HepG2 (cell line): ENCODE measurements around the gene MYLK2. TPM values are rescaled to one million over a fixed set of nuclear protein-coding genes. Genes with fewer than 3 reads are reported as not detected.

Experiments
- ASH2L ChIP-seq: fragments of 300-600, 200-600 bp; sonication (generic); IDR thresholded peaks from 2 replicates; pipeline ENCODE4 v1.7.0; 2017; ENCODE audit warnings: low read depth, mild to moderate bottlenecking, moderate library complexity, mixed read lengths, low read length; ENCODE audit not compliant: insufficient read length
- EP300 ChIP-seq, 3 experiments: sonication (generic) in 1 of 3; formaldehyde crosslinking in 1 of 3; IDR thresholded peaks; 2 replicates each; pipeline versions ENCODE4 v1.5.1 to v1.6.1; 2011 to 2020; ENCODE audit warnings: low read depth in 2 of 3, low read length in 2 of 3, borderline replicate concordance in 1 of 3, improper control_type of control experiment in 1 of 3, mild to moderate bottlenecking in 1 of 3, missing genetic modification reagents in 1 of 3, moderate library complexity in 1 of 3
- FOSL1 ChIP-seq: sonication (generic); formaldehyde crosslinking; IDR thresholded peaks from 2 replicates; pipeline ENCODE4 v1.9.0; 2021; ENCODE audit warnings: missing genetic modification reagents, borderline replicate concordance
- HIVEP1 ChIP-seq: sonication (generic); formaldehyde crosslinking; IDR thresholded peaks from 2 replicates; pipeline ENCODE4 v1.4.0; 2020; ENCODE audit warnings: mild to moderate bottlenecking, missing genetic modification reagents
- HNRNPLL ChIP-seq: fragments of 200-400 bp; formaldehyde crosslinking; IDR thresholded peaks from 2 replicates; pipeline ENCODE4 v1.6.1; 2017; ENCODE audit warnings: mild to moderate bottlenecking, low read depth, low read length; ENCODE audit not compliant: poor library complexity, severe bottlenecking
- HOXA5 ChIP-seq: sonication (generic); formaldehyde crosslinking; IDR thresholded peaks from 2 replicates; pipeline ENCODE4 v1.4.0; 2020; ENCODE audit warnings: missing genetic modification reagents
- MATR3 ChIP-seq: sonication (generic); formaldehyde crosslinking; IDR thresholded peaks from 2 replicates; pipeline ENCODE4 v1.4.0; 2020; ENCODE audit warnings: missing genetic modification reagents
- MAZ ChIP-seq, 2 experiments: sonication (generic) in 1 of 2; formaldehyde crosslinking in 1 of 2; IDR thresholded peaks; 2 replicates each; pipeline versions ENCODE4 v1.5.0 to v1.6.1; 2012 to 2020; ENCODE audit warnings: low read depth in 2 of 2, mild to moderate bottlenecking in 2 of 2, borderline replicate concordance in 1 of 2, improper control_type of control experiment in 1 of 2, low read length in 1 of 2, missing genetic modification reagents in 1 of 2, moderate library complexity in 1 of 2
- MBD4 ChIP-seq: IDR thresholded peaks from 2 replicates; pipeline ENCODE4 v1.6.1; 2012; ENCODE audit warnings: low read length, inconsistent platforms, borderline replicate concordance
- MBNL3 ChIP-seq: fragments of 250-450 bp; sonication (Bioruptor Pico); conservative IDR thresholded peaks from 2 replicates; pipeline ENCODE4 v1.8.0; 2022; ENCODE audit warnings: mild to moderate bottlenecking, inconsistent platforms
- MEF2D ChIP-seq: sonication (generic); formaldehyde crosslinking; IDR thresholded peaks from 2 replicates; pipeline ENCODE4 v1.5.1; 2020; ENCODE audit warnings: mild to moderate bottlenecking, missing genetic modification reagents
- NFYC ChIP-seq: IDR thresholded peaks from 2 replicates; pipeline ENCODE4 v1.6.1; 2016; ENCODE audit warnings: missing genetic modification reagents, missing compliant biosample characterization
- NR2F2 ChIP-seq: IDR thresholded peaks from 2 replicates; pipeline ENCODE4 v1.6.1; 2012; ENCODE audit warnings: low read depth, inconsistent platforms, borderline replicate concordance
- SUZ12 ChIP-seq: fragments of 150-350 bp; IDR thresholded peaks from 2 replicates; pipeline ENCODE4 v1.6.1; 2014; ENCODE audit warnings: low read depth, low read length
- ZMYM2 ChIP-seq: sonication (generic); formaldehyde crosslinking; IDR thresholded peaks from 2 replicates; pipeline ENCODE4 v1.8.0; 2022; ENCODE audit warnings: mild to moderate bottlenecking, missing genetic modification reagents
- ZNF12 ChIP-seq: sonication (generic); formaldehyde crosslinking; IDR thresholded peaks from 2 replicates; pipeline ENCODE4 v1.5.0; 2020; ENCODE audit warnings: missing genetic modification reagents
- ZNF251 ChIP-seq: sonication (generic); formaldehyde crosslinking; IDR thresholded peaks from 2 replicates; pipeline ENCODE4 v1.9.0; 2021; ENCODE audit warnings: mild to moderate bottlenecking, missing genetic modification reagents
- ZNF382 ChIP-seq: sonication (generic); formaldehyde crosslinking; IDR thresholded peaks from 2 replicates; pipeline ENCODE4 v1.5.0; 2020; ENCODE audit warnings: missing genetic modification reagents, mild to moderate bottlenecking, borderline replicate concordance
- ZNF431 ChIP-seq: sonication (generic); formaldehyde crosslinking; IDR thresholded peaks from 2 replicates; pipeline ENCODE4 v1.9.0; 2022; ENCODE audit warnings: missing genetic modification reagents, low read depth, mild to moderate bottlenecking, borderline replicate concordance
- ZNF484 ChIP-seq: sonication (generic); formaldehyde crosslinking; IDR thresholded peaks from 2 replicates; pipeline ENCODE4 v1.5.1; 2020; ENCODE audit warnings: mild to moderate bottlenecking, low read depth, missing genetic modification reagents, borderline replicate concordance
- polyA plus RNA-seq, 8 experiments: library from polyadenylated mRNA; depleted of rRNA in 3 of 8; stranded (reverse) in 7 of 8; unstranded in 1 of 8; fragments of >200 nt; fragmentation: Illumina TruSeq in 4 of 8; extraction: Trizol in 4 of 8; gene quantifications; 2 replicates each; pipeline versions ENCODE4 v1.2.1 to v1.2.3, GENCODE V29; 2011 to 2016; ENCODE audit warnings: low read depth in 4 of 8, missing spikeins in 1 of 8, mixed read lengths in 1 of 8; ENCODE audit not compliant: insufficient read depth in 1 of 8
- total RNA-seq, 5 experiments: library from RNA; depleted of rRNA; stranded (reverse); fragments of >200 nt; fragmentation: Illumina TruSeq; extraction: Trizol; gene quantifications; 2 replicates each; pipeline ENCODE4 v1.2.3, GENCODE V29; 2016; ENCODE audit warnings: low read depth in 1 of 5
- TF ChIP-seq, protein P1 (sequence below): sonication (generic); formaldehyde crosslinking; conservative IDR thresholded peaks from 2 replicates; pipeline ENCODE4 v1.8.0; 2022; ENCODE audit warnings: low read depth, missing genetic modification reagents
- TF ChIP-seq, protein P2 (sequence below): sonication (generic); formaldehyde crosslinking; conservative IDR thresholded peaks from 2 replicates; pipeline ENCODE4 v1.8.0; 2022; ENCODE audit warnings: mild to moderate bottlenecking, moderate library complexity, missing genetic modification reagents
- TF ChIP-seq, protein P3 (sequence below): sonication (generic); formaldehyde crosslinking; IDR thresholded peaks from 2 replicates; pipeline ENCODE4 v1.4.0; 2020; ENCODE audit warnings: missing genetic modification reagents

MYLK2 gene
- total and polyA plus RNA-seq, 2 of the 13 experiments (the other 11 are each of a cell fraction or from before 2014, with no cell fraction given): 0.27 TPM; not detected in 1

DNA sequence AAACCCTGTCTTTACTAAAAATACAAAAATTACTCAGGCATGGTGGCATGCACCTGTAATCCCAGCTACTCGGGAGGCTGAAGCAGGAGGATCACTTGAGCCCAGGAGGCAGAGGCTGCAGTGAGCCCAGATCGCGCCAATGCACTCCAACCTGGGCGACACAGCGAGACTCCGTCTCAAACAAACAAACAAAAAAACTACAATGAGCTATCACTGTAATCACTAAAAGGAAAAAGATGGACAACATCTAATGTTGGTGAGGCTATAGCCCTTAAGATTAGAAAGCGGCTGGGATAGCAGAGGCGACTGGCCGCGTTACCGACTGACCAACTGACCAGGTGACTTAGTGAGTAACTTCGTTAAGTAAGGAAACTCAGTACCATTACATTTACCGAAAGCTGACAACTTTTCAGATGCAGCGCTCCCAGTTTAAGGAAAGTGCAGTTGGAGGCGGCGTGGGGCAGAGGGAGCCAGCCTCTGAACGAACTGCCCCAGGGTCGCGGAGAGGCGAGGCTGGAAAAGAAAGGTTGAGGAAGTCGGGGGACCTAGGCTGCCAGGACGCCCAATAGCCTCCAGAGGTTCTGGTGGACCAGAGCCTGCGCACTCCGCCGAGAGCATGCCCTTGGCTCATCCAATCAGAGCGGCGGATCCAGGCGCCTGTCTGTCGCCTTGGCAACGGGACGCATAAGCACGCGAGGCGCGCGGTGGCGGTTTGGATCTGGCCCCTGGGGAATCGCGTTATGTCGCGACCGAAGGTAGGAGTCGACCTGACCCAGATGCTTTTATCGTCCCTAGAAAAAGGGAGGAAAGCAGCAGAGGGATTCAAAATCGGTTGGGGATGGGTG is 60.2 kb downstream of the MYLK2 start (continued):
- no peak for TF ChIP-seq ZNF382 (CRISPR knock-in tag)
- TF ChIP-seq NR2F2: no peak; the same call in 1 of the 2 replicates
- peak; percentile 76 for TF ChIP-seq ZMYM2
- no peak; the same call in 1 of the 2 replicates for TF ChIP-seq SUZ12
- TF ChIP-seq, protein P1, sequence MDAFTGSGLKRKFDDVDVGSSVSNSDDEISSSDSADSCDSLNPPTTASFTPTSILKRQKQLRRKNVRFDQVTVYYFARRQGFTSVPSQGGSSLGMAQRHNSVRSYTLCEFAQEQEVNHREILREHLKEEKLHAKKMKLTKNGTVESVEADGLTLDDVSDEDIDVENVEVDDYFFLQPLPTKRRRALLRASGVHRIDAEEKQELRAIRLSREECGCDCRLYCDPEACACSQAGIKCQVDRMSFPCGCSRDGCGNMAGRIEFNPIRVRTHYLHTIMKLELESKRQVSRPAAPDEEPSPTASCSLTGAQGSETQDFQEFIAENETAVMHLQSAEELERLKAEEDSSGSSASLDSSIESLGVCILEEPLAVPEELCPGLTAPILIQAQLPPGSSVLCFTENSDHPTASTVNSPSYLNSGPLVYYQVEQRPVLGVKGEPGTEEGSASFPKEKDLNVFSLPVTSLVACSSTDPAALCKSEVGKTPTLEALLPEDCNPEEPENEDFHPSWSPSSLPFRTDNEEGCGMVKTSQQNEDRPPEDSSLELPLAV (CRISPR knock-in tag): no peak
- TF ChIP-seq, protein P2, sequence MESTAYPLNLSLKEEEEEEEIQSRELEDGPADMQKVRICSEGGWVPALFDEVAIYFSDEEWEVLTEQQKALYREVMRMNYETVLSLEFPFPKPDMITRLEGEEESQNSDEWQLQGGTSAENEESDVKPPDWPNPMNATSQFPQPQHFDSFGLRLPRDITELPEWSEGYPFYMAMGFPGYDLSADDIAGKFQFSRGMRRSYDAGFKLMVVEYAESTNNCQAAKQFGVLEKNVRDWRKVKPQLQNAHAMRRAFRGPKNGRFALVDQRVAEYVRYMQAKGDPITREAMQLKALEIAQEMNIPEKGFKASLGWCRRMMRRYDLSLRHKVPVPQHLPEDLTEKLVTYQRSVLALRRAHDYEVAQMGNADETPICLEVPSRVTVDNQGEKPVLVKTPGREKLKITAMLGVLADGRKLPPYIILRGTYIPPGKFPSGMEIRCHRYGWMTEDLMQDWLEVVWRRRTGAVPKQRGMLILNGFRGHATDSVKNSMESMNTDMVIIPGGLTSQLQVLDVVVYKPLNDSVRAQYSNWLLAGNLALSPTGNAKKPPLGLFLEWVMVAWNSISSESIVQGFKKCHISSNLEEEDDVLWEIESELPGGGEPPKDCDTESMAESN (CRISPR knock-in tag): peak; percentile 61; the same call in 1 of the 2 replicates
- TF ChIP-seq MBD4: no peak
- no peak; the same call in 1 of the 2 replicates for TF ChIP-seq ZNF484 (CRISPR knock-in tag)
- TF ChIP-seq EP300 (IDR thresholded peaks at IDR 0.05; ENCODE audit: low read depth in 2 of 2, low read length in 2 of 2): no peak; a peak in 1 of 4 replicates
- TF ChIP-seq EP300 (CRISPR knock-in tag; IDR thresholded peaks at IDR 0.05; ENCODE audit: borderline replicate concordance): peak; percentile 32
- TF ChIP-seq MAZ (IDR thresholded peaks at IDR 0.05; ENCODE audit: borderline replicate concordance, low read depth, low read length): no peak
- peak; percentile 75 for TF ChIP-seq MAZ (CRISPR knock-in tag; IDR thresholded peaks at IDR 0.05; ENCODE audit: low read depth)
- TF ChIP-seq MATR3: no peak
- TF ChIP-seq MBNL3 (CRISPR knock-in tag): no peak
- TF ChIP-seq ZNF431 (CRISPR knock-in tag): no peak
- no peak for TF ChIP-seq FOSL1 (CRISPR knock-in tag)
- TF ChIP-seq, protein P3, sequence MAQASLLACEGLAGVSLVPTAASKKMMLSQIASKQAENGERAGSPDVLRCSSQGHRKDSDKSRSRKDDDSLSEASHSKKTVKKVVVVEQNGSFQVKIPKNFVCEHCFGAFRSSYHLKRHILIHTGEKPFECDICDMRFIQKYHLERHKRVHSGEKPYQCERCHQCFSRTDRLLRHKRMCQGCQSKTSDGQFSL (CRISPR knock-in tag): no peak
- peak; percentile 74; the same call in 1 of the 2 replicates for TF ChIP-seq MEF2D (CRISPR knock-in tag)
- TF ChIP-seq NFYC: peak; percentile 92
- TF ChIP-seq HIVEP1 (CRISPR knock-in tag): peak; percentile 61
- no peak for TF ChIP-seq ZNF251 (CRISPR knock-in tag)
- TF ChIP-seq HNRNPLL: peak; percentile 75
- peak; percentile 72 for TF ChIP-seq ASH2L
- TF ChIP-seq HOXA5: 0 out of 2 replicates have a peak, but pooled peaks have one; percentile 64
- 0 out of 2 replicates have a peak, but pooled peaks have one; percentile 7 for TF ChIP-seq ZNF12 (CRISPR knock-in tag)
